ENCODE data around the gene CLIC5.

CLIC5 gene

GRCh38 chr6:45997875-45998506, 17.7 kb downstream of the CLIC5 start:
- DNase-seq (ENCODE audit: low spot score), result no peak

- DNase-seq (ENCODE audit: low spot score), result no peak
Measured at GRCh38 chr6:45991189-45991588, 24.5 kb downstream of the CLIC5 start.

GRCh38 chr6:45990162-45990561, 25.5 kb downstream of the CLIC5 start:
- DNase-seq (ENCODE audit: low spot score), result no peak

- no peak for DNase-seq (ENCODE audit: low spot score)
Measured at GRCh38 chr6:45988635-45989034, 27.0 kb downstream of the CLIC5 start.

GRCh38 chr6:45987856-45988255, 27.8 kb downstream of the CLIC5 start:
- DNase-seq (ENCODE audit: low spot score), result no peak

GRCh38 chr6:45986746-45987274, 28.9 kb downstream of the CLIC5 start:
- DNase-seq (ENCODE audit: low spot score), result no peak

- DNase-seq (ENCODE audit: low spot score), result no peak
Measured at GRCh38 chr6:45984788-45985425, 30.8 kb downstream of the CLIC5 start.

GRCh38 chr6:45984347-45984746, 31.3 kb downstream of the CLIC5 start:
- no peak for DNase-seq (ENCODE audit: low spot score)

- no peak for DNase-seq (ENCODE audit: low spot score)
Measured at GRCh38 chr6:45983062-45983461, 32.6 kb downstream of the CLIC5 start.

- DNase-seq (ENCODE audit: low spot score), result no peak
Measured at GRCh38 chr6:45982280-45983036, 33.2 kb downstream of the CLIC5 start.

GRCh38 chr6:45981046-45981445, 34.6 kb downstream of the CLIC5 start:
- no peak for DNase-seq (ENCODE audit: low spot score)

- no peak for DNase-seq (ENCODE audit: low spot score)
Measured at GRCh38 chr6:45979311-45979710, 36.3 kb downstream of the CLIC5 start.

- DNase-seq (ENCODE audit: low spot score), result no peak
Measured at GRCh38 chr6:45974596-45974995, 41.1 kb downstream of the CLIC5 start.

GRCh38 chr6:45972795-45973503, 42.7 kb downstream of the CLIC5 start:
- DNase-seq (ENCODE audit: low spot score), result no peak

GRCh38 chr6:45971287-45971686, 44.4 kb downstream of the CLIC5 start:
- no peak for DNase-seq (ENCODE audit: low spot score)

- DNase-seq (ENCODE audit: low spot score), result no peak
Measured at GRCh38 chr6:45970326-45970725, 45.3 kb downstream of the CLIC5 start.

- DNase-seq (ENCODE audit: low spot score), result no peak
Measured at GRCh38 chr6:45969883-45970282, 45.8 kb downstream of the CLIC5 start.

- DNase-seq (ENCODE audit: low spot score), result no peak
Measured at GRCh38 chr6:45969026-45969425, 46.6 kb downstream of the CLIC5 start.

GRCh38 chr6:45967363-45967762, 48.3 kb downstream of the CLIC5 start:
- DNase-seq (ENCODE audit: low spot score), result no peak

- no peak for DNase-seq (ENCODE audit: low spot score)
Measured at GRCh38 chr6:45966797-45967196, 48.9 kb downstream of the CLIC5 start.

- no peak for DNase-seq (ENCODE audit: low spot score)
Measured at GRCh38 chr6:45966340-45966739, 49.3 kb downstream of the CLIC5 start.

- DNase-seq (ENCODE audit: low spot score), result no peak
Measured at GRCh38 chr6:45965792-45966191, 49.9 kb downstream of the CLIC5 start.

All from ecto neural progenitor cell (in vitro differentiated cells).